GM13977 (cell line): Measurements from ENCODE around the gene TSPYL1.

ENCODE experiments used
- DNase-seq: peaks from one replicate; pipeline ENCODE4 v3.0.0; 2012; ENCODE audit warnings: low spot score
- in situ Hi-C: fragments of 300-500 bp; cut with MboI; formaldehyde crosslinking; loops from one replicate; pipeline ENCODE4 v1.12.0; 2022; ENCODE audit warnings: low sequenced_read_pairs, low pct_unique_long_range_greater_than_20kb, mixed read lengths, inconsistent platforms; ENCODE audit not compliant: unreplicated experiment
- TF ChIP-seq, protein P1 (sequence below): IDR thresholded peaks from 2 replicates; pipeline ENCODE4 v1.5.1; 2012; ENCODE audit warnings: mild to moderate bottlenecking, control low read depth; ENCODE audit not compliant: insufficient read depth; ENCODE audit errors: extremely low read depth, missing control alignments

TSPYL1 gene

DNA sequence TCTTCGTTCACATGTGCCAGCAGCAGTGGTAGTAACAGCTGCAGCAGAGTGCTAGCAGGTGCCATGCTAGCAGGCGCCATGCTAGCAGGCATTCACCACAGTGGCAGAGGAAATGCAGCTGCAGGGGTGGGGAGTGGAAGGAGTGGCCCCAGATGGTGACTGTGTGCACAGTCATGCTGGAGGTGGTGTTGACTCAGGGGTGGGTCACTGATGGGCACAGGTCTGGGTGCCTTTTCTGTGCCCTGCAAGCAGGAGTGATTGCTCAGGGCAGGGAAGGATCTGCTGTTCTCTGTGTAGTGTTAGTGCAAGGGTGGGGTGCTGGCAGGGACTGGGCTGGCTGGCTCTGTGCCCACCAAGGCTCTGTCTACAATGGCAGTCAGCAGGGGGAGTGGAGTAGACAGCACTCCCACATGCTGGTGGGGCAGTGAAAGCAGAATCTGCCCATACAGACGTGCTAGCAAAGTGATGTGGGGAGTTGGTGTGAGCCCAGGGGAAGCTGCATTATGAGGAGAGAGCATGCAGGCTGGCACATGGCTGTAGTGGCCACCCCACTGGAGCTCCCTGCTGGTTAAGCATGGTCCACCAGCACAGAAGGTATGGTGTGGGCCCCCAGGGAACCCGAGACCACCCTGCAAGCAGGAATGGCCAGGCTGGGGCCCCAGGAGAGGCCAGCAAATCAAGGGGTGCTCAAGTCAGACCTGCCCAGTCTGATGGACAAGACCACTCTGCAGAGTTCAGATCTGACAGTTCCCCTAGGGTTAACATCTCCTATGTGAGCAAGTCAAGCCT, 14.5 kb downstream of the TSPYL1 start:
- no peak for DNase-seq
- TF ChIP-seq, protein P1, sequence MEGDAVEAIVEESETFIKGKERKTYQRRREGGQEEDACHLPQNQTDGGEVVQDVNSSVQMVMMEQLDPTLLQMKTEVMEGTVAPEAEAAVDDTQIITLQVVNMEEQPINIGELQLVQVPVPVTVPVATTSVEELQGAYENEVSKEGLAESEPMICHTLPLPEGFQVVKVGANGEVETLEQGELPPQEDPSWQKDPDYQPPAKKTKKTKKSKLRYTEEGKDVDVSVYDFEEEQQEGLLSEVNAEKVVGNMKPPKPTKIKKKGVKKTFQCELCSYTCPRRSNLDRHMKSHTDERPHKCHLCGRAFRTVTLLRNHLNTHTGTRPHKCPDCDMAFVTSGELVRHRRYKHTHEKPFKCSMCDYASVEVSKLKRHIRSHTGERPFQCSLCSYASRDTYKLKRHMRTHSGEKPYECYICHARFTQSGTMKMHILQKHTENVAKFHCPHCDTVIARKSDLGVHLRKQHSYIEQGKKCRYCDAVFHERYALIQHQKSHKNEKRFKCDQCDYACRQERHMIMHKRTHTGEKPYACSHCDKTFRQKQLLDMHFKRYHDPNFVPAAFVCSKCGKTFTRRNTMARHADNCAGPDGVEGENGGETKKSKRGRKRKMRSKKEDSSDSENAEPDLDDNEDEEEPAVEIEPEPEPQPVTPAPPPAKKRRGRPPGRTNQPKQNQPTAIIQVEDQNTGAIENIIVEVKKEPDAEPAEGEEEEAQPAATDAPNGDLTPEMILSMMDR = no peak
- in situ Hi-C loops = loop anchor here (10.0 kb wide), 1 partner anchor 300 kb away; no protein-coding TSS in a partner anchor

- TF ChIP-seq, protein P1 = no peak
- in situ Hi-C loops = loop anchor here (10.0 kb wide), 1 partner anchor 301 kb away; no protein-coding TSS in a partner anchor
Observed at GRCh38 chr6:116263353-116263752, 16.4 kb downstream of the TSPYL1 start.

DNA sequence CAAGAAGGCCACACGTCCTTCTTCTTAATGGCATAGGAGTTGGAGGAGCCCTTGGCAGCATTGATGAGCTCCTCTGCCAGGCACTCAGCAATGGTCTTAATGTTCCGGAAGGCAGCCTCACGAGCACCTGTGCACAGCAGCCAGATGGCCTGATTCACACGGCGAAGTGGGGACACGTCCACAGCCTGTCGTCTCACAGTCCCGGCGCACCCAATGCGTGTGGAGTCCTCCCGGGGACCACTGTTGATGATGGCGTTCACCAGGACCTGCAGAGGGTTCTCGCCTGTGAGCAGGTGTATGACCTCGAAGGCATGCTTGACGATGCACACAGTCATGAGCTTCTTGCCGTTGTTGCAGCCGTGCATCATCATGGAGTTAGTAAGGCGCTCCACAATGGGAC, 21.2 kb downstream of the TSPYL1 start:
- in situ Hi-C loops = no loop called here
- TF ChIP-seq, protein P1 = no peak
- no peak for DNase-seq

More at GRCh38 chr6:116263353-116263752, 16.4 kb downstream of the TSPYL1 start:
- no peak for DNase-seq

DNA sequence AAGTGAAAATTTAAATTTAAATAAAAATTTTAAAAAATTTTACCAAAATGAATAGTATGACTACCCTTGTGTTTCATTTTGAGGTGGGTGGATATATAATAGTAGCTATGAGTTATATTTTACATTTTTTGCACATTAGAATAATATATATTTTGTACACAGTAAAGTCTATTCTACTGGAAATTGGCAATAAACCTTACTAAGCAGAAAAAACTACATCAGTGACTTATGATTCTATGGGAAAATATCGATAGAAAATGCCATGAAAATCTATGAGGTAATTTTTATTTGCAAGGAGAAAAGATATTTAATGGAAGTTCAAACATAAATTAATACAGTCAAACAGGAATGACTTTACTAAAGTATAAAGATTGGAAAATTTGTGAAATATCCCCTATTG, 23.0 kb downstream of the TSPYL1 start:
- in situ Hi-C loops = no loop called here
- TF ChIP-seq, protein P1 = no peak
- DNase-seq = no peak

- TF ChIP-seq, protein P1 = no peak
- no peak for DNase-seq
- in situ Hi-C loops = no loop called here
Observed at GRCh38 chr6:116255246-116255800, 24.4 kb downstream of the TSPYL1 start.

- TF ChIP-seq, protein P1 = no peak
- no peak for DNase-seq
- in situ Hi-C loops = no loop called here
Observed at GRCh38 chr6:116254297-116255056, 25.3 kb downstream of the TSPYL1 start.
